A673 (cell line): ENCODE results near the gene ZBTB47.

ENCODE experiments used
- EZH2 ChIP-seq: fragments of 200-600 bp; sonication (generic); IDR thresholded peaks from 2 replicates; pipeline ENCODE4 v1.6.1; 2017; ENCODE audit warnings: borderline replicate concordance, low read depth, mild to moderate bottlenecking, mixed read lengths, antibody characterized with exemption, low read length; ENCODE audit not compliant: poor library complexity, severe bottlenecking
- TF ChIP-seq, protein P1 (sequence below): fragments of 300-800, 200-600 bp; sonication (generic); conservative IDR thresholded peaks from 2 replicates; pipeline ENCODE4 v1.5.1; 2017; ENCODE audit warnings: low read depth, mild to moderate bottlenecking, antibody characterized with exemption, low read length, moderate library complexity, mixed read lengths

DNA sequence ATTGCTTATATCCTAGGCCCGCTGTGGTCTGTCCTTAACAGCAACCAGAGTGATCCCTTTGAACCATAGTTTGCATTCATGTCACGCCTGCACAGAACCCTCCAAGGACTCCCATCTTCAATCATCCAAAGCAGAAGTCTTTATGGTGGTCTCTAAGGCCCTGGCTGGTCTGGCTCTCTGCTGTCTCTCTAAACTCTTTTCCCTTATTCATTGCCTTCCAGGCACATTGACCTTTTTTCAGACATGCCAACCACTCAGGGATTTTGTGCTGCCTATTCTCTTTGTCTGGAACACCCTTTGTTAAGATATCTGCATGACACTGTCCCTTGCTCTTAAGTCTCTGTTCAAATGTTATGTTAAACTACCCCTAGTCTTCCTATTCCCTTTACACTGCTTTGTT, 21.9 kb upstream of the ZBTB47 start:
- TF ChIP-seq EZH2, result no peak
- TF ChIP-seq, protein P1, sequence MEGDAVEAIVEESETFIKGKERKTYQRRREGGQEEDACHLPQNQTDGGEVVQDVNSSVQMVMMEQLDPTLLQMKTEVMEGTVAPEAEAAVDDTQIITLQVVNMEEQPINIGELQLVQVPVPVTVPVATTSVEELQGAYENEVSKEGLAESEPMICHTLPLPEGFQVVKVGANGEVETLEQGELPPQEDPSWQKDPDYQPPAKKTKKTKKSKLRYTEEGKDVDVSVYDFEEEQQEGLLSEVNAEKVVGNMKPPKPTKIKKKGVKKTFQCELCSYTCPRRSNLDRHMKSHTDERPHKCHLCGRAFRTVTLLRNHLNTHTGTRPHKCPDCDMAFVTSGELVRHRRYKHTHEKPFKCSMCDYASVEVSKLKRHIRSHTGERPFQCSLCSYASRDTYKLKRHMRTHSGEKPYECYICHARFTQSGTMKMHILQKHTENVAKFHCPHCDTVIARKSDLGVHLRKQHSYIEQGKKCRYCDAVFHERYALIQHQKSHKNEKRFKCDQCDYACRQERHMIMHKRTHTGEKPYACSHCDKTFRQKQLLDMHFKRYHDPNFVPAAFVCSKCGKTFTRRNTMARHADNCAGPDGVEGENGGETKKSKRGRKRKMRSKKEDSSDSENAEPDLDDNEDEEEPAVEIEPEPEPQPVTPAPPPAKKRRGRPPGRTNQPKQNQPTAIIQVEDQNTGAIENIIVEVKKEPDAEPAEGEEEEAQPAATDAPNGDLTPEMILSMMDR, result no peak
